HEK293T (cell line): Measurements from ENCODE around the gene OR7D4.

Experiments used
- CTCF ChIA-PET: fragments of 350-600 bp; formaldehyde crosslinking; extraction: SDS; loops from one replicate; lab custom pipeline; 2021; ENCODE audit warnings: antibody characterized with exemption, inconsistent platforms; lab: Yijun Ruan, JAX
- POLR2A ChIA-PET: fragments of 350-600 bp; formaldehyde crosslinking; extraction: SDS; loops from one replicate; lab custom pipeline; 2020; ENCODE audit warnings: antibody characterized with exemption, inconsistent platforms; lab: Yijun Ruan, JAX
- DNase-seq: peaks from one replicate; pipeline ENCODE4 v3.0.0; 2012; ENCODE audit warnings: mixed read lengths; ENCODE audit errors: extremely low spot score
- ARNT ChIP-seq: fragments of 450-650 bp; IDR thresholded peaks from 2 replicates; pipeline ENCODE4 v1.6.1; 2017; ENCODE audit warnings: mild to moderate bottlenecking
- BHLHE40 ChIP-seq: fragments of 450-650 bp; IDR thresholded peaks from 2 replicates; pipeline ENCODE4 v1.6.1; 2016; ENCODE audit warnings: mild to moderate bottlenecking, moderate library complexity, borderline replicate concordance
- CTBP1 ChIP-seq: fragments of 450-650 bp; IDR thresholded peaks from 2 replicates; pipeline ENCODE4 v1.6.1; 2016; ENCODE audit warnings: borderline replicate concordance
- ELF4 ChIP-seq: fragments of 450-650 bp; IDR thresholded peaks from 2 replicates; pipeline ENCODE4 v1.6.1; 2017; ENCODE audit warnings: antibody characterized with exemption
- FOXA1 ChIP-seq: fragments of 450-650 bp; IDR thresholded peaks from 2 replicates; pipeline ENCODE4 v1.6.1; 2016; ENCODE audit warnings: mild to moderate bottlenecking
- FOXK2 ChIP-seq: fragments of 450-650 bp; IDR thresholded peaks from 2 replicates; pipeline ENCODE4 v1.6.1; 2016; ENCODE audit warnings: mild to moderate bottlenecking
- FOXM1 ChIP-seq: fragments of 450-650 bp; IDR thresholded peaks from 2 replicates; pipeline ENCODE4 v1.6.1; 2017; ENCODE audit warnings: mild to moderate bottlenecking, borderline replicate concordance
- HDGF ChIP-seq: fragments of 450-650 bp; IDR thresholded peaks from 2 replicates; pipeline ENCODE4 v1.6.1; 2017; ENCODE audit warnings: antibody characterized with exemption, borderline replicate concordance
- L3MBTL2 ChIP-seq: fragments of 450-650 bp; conservative IDR thresholded peaks from 2 replicates; pipeline ENCODE4 v1.6.1; 2016; ENCODE audit warnings: mild to moderate bottlenecking
- LEF1 ChIP-seq: fragments of 450-650 bp; IDR thresholded peaks from 2 replicates; pipeline ENCODE4 v1.6.1; 2017; ENCODE audit warnings: mild to moderate bottlenecking, borderline replicate concordance
- NFRKB ChIP-seq: fragments of 450-650 bp; IDR thresholded peaks from 2 replicates; pipeline ENCODE4 v1.6.1; 2016; ENCODE audit warnings: mild to moderate bottlenecking, moderate library complexity
- PKNOX1 ChIP-seq: fragments of 450-650 bp; IDR thresholded peaks from 2 replicates; pipeline ENCODE4 v1.6.1; 2016
- SP1 ChIP-seq: fragments of 450-650 bp; IDR thresholded peaks from 2 replicates; pipeline ENCODE4 v1.6.1; 2017
- SUZ12 ChIP-seq: fragments of 450-650 bp; IDR thresholded peaks from 2 replicates; pipeline ENCODE4 v1.6.1; 2016; ENCODE audit warnings: mild to moderate bottlenecking
- TARDBP ChIP-seq: fragments of 450-650 bp; IDR thresholded peaks from 2 replicates; pipeline ENCODE4 v1.6.1; 2016
- ZNF384 ChIP-seq: fragments of 450-650 bp; IDR thresholded peaks from 2 replicates; pipeline ENCODE4 v1.6.1; 2016

OR7D4 gene

DNA sequence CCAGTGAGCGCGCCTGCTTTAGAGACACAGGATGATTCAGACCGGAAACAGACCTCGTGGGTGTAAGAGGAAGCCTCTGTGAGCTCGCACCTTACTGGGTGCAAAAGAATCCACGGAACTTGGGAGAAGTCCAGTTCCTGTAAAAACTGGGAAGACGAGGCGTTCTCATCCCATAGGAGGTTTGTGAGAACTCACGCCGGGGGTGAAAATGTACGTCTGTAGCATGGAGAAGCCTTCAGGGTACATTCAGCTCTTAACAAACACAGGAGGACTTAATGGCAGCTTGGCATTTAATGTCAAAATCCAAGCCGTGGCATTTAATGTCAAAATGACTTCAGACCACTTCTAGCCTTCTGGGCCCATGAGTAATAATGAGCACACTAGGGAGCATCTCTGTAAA, 58.0 kb downstream of the OR7D4 start:
- TF ChIP-seq SP1 (no peak), SUZ12 (no peak), ZNF384 (no peak), L3MBTL2 (no peak), FOXM1 (no peak), FOXA1 (no peak), HDGF (no peak), BHLHE40 (no peak), NFRKB (no peak), ELF4 (no peak), CTBP1 (no peak), FOXK2 (no peak), TARDBP (no peak), ARNT (no peak), LEF1 (no peak), PKNOX1 (no peak)
- POLR2A ChIA-PET: no interaction called here

More for the DNA sequence above, 58.0 kb downstream of the OR7D4 start:
- DNase-seq: no peak
- CTCF ChIA-PET: no interaction called here
